Calu3 (cell line): Measurements from ENCODE around the gene FAS. TPM values are rescaled to one million over a fixed set of nuclear protein-coding genes. Genes with fewer than 3 reads are reported as not detected.

Experiments used
- BruUV-seq: library from RNA; stranded (reverse); fragments of 400-500 nt; replicated peaks from 2 replicates; lab custom pipeline; 2021; lab: Mats Ljungman, UMichigan
- CTCF ChIA-PET: fragments of 300-600 bp; sonication (Branson Sonifier 250); formaldehyde crosslinking; loops from one replicate; lab custom pipeline; 2022; ENCODE audit warnings: antibody characterized with exemption; lab: Charles Lee
- DNase-seq: peaks from one replicate; pipeline ENCODE4 v3.0.0; 2022
- H3K27ac Mint-ChIP-seq: one replicate; pipeline ENCODE4 v1.8.0; 2022; ENCODE audit warnings: mixed read lengths; ENCODE audit not compliant: unreplicated experiment
- H3K27me3 Mint-ChIP-seq: one replicate; pipeline ENCODE4 v1.8.0; 2022; ENCODE audit warnings: mixed read lengths; ENCODE audit not compliant: unreplicated experiment
- H3K36me3 Mint-ChIP-seq: one replicate; pipeline ENCODE4 v1.8.0; 2022; ENCODE audit warnings: mild to moderate bottlenecking, moderate library complexity, mixed read lengths; ENCODE audit not compliant: insufficient read depth, unreplicated experiment
- H3K4me1 Mint-ChIP-seq: one replicate; pipeline ENCODE4 v1.8.0; 2022; ENCODE audit warnings: mild to moderate bottlenecking, low read depth, mixed read lengths; ENCODE audit not compliant: unreplicated experiment
- H3K4me3 Mint-ChIP-seq: one replicate; pipeline ENCODE4 v1.8.0; 2022; ENCODE audit warnings: mild to moderate bottlenecking, low read depth, moderate library complexity, mixed read lengths; ENCODE audit not compliant: unreplicated experiment
- H3K9me3 Mint-ChIP-seq: one replicate; pipeline ENCODE4 v1.8.0; 2022; ENCODE audit warnings: low read depth, mixed read lengths; ENCODE audit not compliant: unreplicated experiment
- intact Hi-C: fragments of 100-400 bp; cut with micrococcal nuclease; formaldehyde crosslinking; loops from one replicate; pipeline ENCODE4 v1.10.0; 2022; ENCODE audit not compliant: unreplicated experiment
- total RNA-seq: library from RNA; stranded (reverse); gene quantifications from 2 replicates; pipeline ENCODE4 v1.2.3, GENCODE V29; 2022
- TF ChIP-seq, protein P1 (sequence below): fragments of 200-600 bp; IDR thresholded peaks from one replicate; pipeline ENCODE4 v1.8.0; 2022; ENCODE audit warnings: antibody characterized with exemption; ENCODE audit not compliant: unreplicated experiment

Gene FAS
- total RNA-seq, 1 experiment from 2014 or later: 3.1 TPM

DNA sequence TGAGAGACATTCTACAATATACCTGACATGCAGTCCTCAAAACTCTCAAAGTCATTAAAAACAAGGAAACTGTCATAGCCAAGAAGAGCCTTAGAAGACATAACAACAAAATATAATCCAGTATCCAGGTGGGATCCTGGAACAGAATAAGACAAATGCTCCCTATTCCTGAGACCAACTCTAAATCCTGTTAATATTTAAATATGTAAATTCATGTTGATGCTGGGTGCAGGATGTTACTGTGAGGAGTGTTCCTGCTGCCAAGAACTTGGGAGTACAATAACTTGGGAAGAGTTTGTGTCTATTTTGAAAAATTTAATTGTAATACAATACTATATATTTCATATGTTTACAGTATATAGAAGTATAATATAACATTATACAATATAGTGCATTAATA lies 61.0 kb downstream of the FAS start:
- CTCF ChIA-PET: no interaction called here
- no peaks in the 10 kb centered on the region for H3K27me3 Mint-ChIP-seq
- intact Hi-C loops: no loop called here
- BruUV-seq: no TSS peak
- no peaks in the 10 kb centered on the region for H3K4me1 Mint-ChIP-seq
- no peak for DNase-seq
- H3K27ac Mint-ChIP-seq: no peak overlapping the region
- no peaks in the 10 kb centered on the region for H3K9me3 Mint-ChIP-seq
- TF ChIP-seq, protein P1, sequence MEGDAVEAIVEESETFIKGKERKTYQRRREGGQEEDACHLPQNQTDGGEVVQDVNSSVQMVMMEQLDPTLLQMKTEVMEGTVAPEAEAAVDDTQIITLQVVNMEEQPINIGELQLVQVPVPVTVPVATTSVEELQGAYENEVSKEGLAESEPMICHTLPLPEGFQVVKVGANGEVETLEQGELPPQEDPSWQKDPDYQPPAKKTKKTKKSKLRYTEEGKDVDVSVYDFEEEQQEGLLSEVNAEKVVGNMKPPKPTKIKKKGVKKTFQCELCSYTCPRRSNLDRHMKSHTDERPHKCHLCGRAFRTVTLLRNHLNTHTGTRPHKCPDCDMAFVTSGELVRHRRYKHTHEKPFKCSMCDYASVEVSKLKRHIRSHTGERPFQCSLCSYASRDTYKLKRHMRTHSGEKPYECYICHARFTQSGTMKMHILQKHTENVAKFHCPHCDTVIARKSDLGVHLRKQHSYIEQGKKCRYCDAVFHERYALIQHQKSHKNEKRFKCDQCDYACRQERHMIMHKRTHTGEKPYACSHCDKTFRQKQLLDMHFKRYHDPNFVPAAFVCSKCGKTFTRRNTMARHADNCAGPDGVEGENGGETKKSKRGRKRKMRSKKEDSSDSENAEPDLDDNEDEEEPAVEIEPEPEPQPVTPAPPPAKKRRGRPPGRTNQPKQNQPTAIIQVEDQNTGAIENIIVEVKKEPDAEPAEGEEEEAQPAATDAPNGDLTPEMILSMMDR: no peak
- H3K36me3 Mint-ChIP-seq: no peaks in the 10 kb centered on the region
- no peak overlapping the region for H3K4me3 Mint-ChIP-seq

DNA sequence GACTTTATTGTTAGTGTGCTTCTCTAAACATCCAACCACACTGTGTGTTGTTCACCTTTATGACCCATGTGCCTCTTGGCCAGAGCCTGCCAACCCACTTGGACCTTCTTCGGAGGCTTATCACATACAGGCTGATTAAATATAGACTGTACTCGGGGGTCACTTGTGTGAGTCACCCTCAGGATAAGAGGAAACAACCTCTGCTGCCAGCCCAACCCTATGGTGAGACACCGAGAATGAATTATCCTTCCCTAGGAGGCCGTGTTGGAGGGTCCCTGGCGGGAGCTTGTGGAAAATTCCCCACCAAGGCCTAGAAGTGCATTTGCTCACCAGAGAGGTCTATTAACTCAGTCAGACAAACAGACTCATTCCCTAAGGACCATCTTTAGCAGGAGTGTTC lies 63.0 kb downstream of the FAS start:
- Mint-ChIP-seq H3K36me3 (no peaks in the 10 kb centered on the region), H3K4me3 (no peak overlapping the region), H3K27ac (no peak overlapping the region), H3K27me3 (no peaks in the 10 kb centered on the region), H3K4me1 (no peaks in the 10 kb centered on the region), H3K9me3 (no peaks in the 10 kb centered on the region)
- TF ChIP-seq, protein P1: no peak
- CTCF ChIA-PET: no interaction called here
- no TSS peak for BruUV-seq
- intact Hi-C loops: no loop called here
- no peak for DNase-seq

DNA sequence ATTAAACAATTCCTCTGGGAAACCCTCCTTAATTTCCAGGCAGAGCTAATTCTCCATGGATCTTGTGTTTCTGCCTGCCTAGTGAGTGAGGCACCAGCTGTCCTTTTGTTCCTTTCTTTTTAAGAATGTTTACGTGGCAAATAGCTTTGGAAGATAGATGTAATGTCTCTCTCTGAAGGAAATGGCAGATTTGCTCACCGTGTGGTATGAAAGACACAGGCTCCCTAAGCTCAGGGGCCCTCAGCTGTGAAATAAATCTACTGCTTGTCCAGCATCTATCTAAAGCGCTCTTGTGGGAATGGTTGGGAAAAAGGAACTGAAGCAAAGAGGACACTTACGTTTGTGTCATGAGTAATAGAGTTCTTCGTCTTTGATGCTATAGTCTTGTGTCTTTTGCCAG lies 64.6 kb downstream of the FAS start:
- CTCF ChIA-PET: no interaction called here
- no TSS peak for BruUV-seq
- intact Hi-C loops: no loop called here
- no peaks in the 10 kb centered on the region for H3K9me3 Mint-ChIP-seq
- H3K4me1 Mint-ChIP-seq: no peaks in the 10 kb centered on the region
- H3K36me3 Mint-ChIP-seq: no peaks in the 10 kb centered on the region
- no peak overlapping the region for H3K27ac Mint-ChIP-seq
- TF ChIP-seq, protein P1: no peak
- DNase-seq: no peak
- H3K4me3 Mint-ChIP-seq: no peak overlapping the region
- H3K27me3 Mint-ChIP-seq: no peaks in the 10 kb centered on the region

GRCh38 chr10:89062861-89063260 lies 72.3 kb downstream of the FAS start:
- no TSS peak for BruUV-seq
- DNase-seq: no peak
- CTCF ChIA-PET: no interaction called here

More at GRCh38 chr10:89062861-89063260, 72.3 kb downstream of the FAS start:
- Mint-ChIP-seq H3K36me3 (no peaks in the 10 kb centered on the region), H3K4me3 (no peak overlapping the region), H3K27ac (no peak overlapping the region), H3K27me3 (no peaks in the 10 kb centered on the region), H3K9me3 (no peaks in the 10 kb centered on the region), H3K4me1 (no peaks in the 10 kb centered on the region)
- TF ChIP-seq, protein P1: no peak
- intact Hi-C loops: no loop called here
